HEK293 (cell line): ENCODE data around the gene NOD2.

Experiments used
- CTCF ChIA-PET: fragments of 350-600 bp; formaldehyde crosslinking; extraction: SDS; loops from one replicate; lab custom pipeline; 2021; ENCODE audit warnings: antibody characterized with exemption; lab: Yijun Ruan, JAX
- POLR2A ChIA-PET: fragments of 300-600 bp; formaldehyde crosslinking; extraction: SDS; loops from one replicate; lab custom pipeline; 2020; ENCODE audit warnings: antibody characterized with exemption, inconsistent platforms; lab: Yijun Ruan, JAX
- H3K27ac ChIP-seq: fragments of 200-500 bp; sonication (Bioruptor generic); 2 replicates; pipeline ENCODE4 v1.5.1; 2014; ENCODE audit warnings: low read depth, low read length, control low read depth, inconsistent platforms; ENCODE audit errors: extremely low read depth
- H3K36me3 ChIP-seq, 2 experiments: fragments of 200-500 bp in 1 of 2; sonication (Bioruptor generic) in 1 of 2; 1 replicate in 1 of 2; 2 replicates in 1 of 2; pipeline ENCODE4 v1.5.1; 2014 to 2017; ENCODE audit warnings: inconsistent platforms in 2 of 2, low read length in 2 of 2; ENCODE audit not compliant: control insufficient read depth in 2 of 2, insufficient read depth in 1 of 2
- H3K4me1 ChIP-seq: fragments of 200-500 bp; sonication (Bioruptor generic); 2 replicates; pipeline ENCODE4 v1.5.1; 2014; ENCODE audit warnings: mild to moderate bottlenecking, low read length, inconsistent platforms; ENCODE audit not compliant: control insufficient read depth, insufficient read depth
- H3K4me3 ChIP-seq: 2 replicates; pipeline ENCODE4 v1.5.1; 2011; ENCODE audit warnings: low read depth, mild to moderate bottlenecking, control low read depth, low read length, moderate library complexity
- H3K9me3 ChIP-seq: fragments of 200-500 bp; sonication (Bioruptor generic); 2 replicates; pipeline ENCODE4 v1.5.1; 2014; ENCODE audit warnings: low read depth, low read length, inconsistent platforms; ENCODE audit not compliant: control insufficient read depth, insufficient read depth
- HOXA7 ChIP-seq: sonication (generic); formaldehyde crosslinking; IDR thresholded peaks from 2 replicates; pipeline ENCODE4 v1.8.1; 2022; ENCODE audit warnings: missing genetic modification reagents, borderline replicate concordance
- TSHZ1 ChIP-seq: fragments of 450-650 bp; formaldehyde crosslinking; IDR thresholded peaks from 2 replicates; pipeline ENCODE4 v1.5.1; 2016; ENCODE audit warnings: missing biosample characterization, missing genetic modification characterization, borderline replicate concordance
- ZBTB1 ChIP-seq: fragments of 450-650 bp; formaldehyde crosslinking; IDR thresholded peaks from 2 replicates; pipeline ENCODE4 v1.5.1; 2016; ENCODE audit warnings: missing biosample characterization, missing genetic modification characterization
- ZBTB17 ChIP-seq: fragments of 450-650 bp; formaldehyde crosslinking; IDR thresholded peaks from 2 replicates; pipeline ENCODE4 v1.5.1; 2016; ENCODE audit warnings: missing biosample characterization, missing genetic modification characterization
- ZBTB8A ChIP-seq: fragments of 450-650 bp; formaldehyde crosslinking; IDR thresholded peaks from 2 replicates; pipeline ENCODE4 v1.5.1; 2016; ENCODE audit warnings: missing biosample characterization, missing genetic modification characterization
- ZNF146 ChIP-seq: fragments of 450-650 bp; formaldehyde crosslinking; IDR thresholded peaks from 2 replicates; pipeline ENCODE4 v1.5.1; 2016; ENCODE audit warnings: missing biosample characterization, missing genetic modification characterization
- ZNF155 ChIP-seq: fragments of 450-650 bp; formaldehyde crosslinking; IDR thresholded peaks from 2 replicates; pipeline ENCODE4 v1.5.1; 2016; ENCODE audit warnings: missing biosample characterization, missing genetic modification characterization
- ZNF184 ChIP-seq: fragments of 450-650 bp; IDR thresholded peaks from 2 replicates; pipeline ENCODE4 v1.5.1; 2018; ENCODE audit warnings: missing biosample characterization, mild to moderate bottlenecking, missing genetic modification characterization
- ZNF214 ChIP-seq: fragments of 450-650 bp; formaldehyde crosslinking; IDR thresholded peaks from 2 replicates; pipeline ENCODE4 v1.5.1; 2017; ENCODE audit warnings: missing biosample characterization, mild to moderate bottlenecking, missing genetic modification characterization, borderline replicate concordance
- ZNF266 ChIP-seq: fragments of 450-650 bp; formaldehyde crosslinking; IDR thresholded peaks from 2 replicates; pipeline ENCODE4 v1.5.1; 2016; ENCODE audit warnings: missing biosample characterization, missing genetic modification characterization, low read depth
- ZNF341 ChIP-seq: fragments of 450-650 bp; formaldehyde crosslinking; IDR thresholded peaks from 2 replicates; pipeline ENCODE4; 2016; ENCODE audit warnings: low read depth, missing biosample characterization, missing genetic modification characterization
- ZNF416 ChIP-seq: fragments of 450-650 bp; formaldehyde crosslinking; IDR thresholded peaks from 2 replicates; pipeline ENCODE4 v1.5.1; 2016; ENCODE audit warnings: missing biosample characterization, missing genetic modification characterization
- ZNF544 ChIP-seq: fragments of 450-650 bp; formaldehyde crosslinking; IDR thresholded peaks from 2 replicates; pipeline ENCODE4 v1.5.0; 2017; ENCODE audit warnings: missing biosample characterization, missing genetic modification characterization
- ZNF561 ChIP-seq: fragments of 450-650 bp; IDR thresholded peaks from 2 replicates; pipeline ENCODE4 v1.5.1; 2018; ENCODE audit warnings: missing biosample characterization, missing genetic modification characterization, borderline replicate concordance
- ZSCAN16 ChIP-seq: fragments of 450-650 bp; formaldehyde crosslinking; IDR thresholded peaks from 2 replicates; pipeline ENCODE4 v1.5.1; 2016; ENCODE audit warnings: missing biosample characterization, missing genetic modification characterization
- TF ChIP-seq, protein P1 (sequence below): fragments of 450-650 bp; formaldehyde crosslinking; IDR thresholded peaks from 2 replicates; pipeline ENCODE4 v1.5.1; 2016; ENCODE audit warnings: missing biosample characterization, missing genetic modification characterization
- TF ChIP-seq, protein P2 (sequence below): fragments of 450-650 bp; formaldehyde crosslinking; IDR thresholded peaks from 2 replicates; pipeline ENCODE4 v1.5.1; 2017; ENCODE audit warnings: missing biosample characterization, missing genetic modification characterization
- TF ChIP-seq, protein P3 (sequence below): fragments of 450-650 bp; formaldehyde crosslinking; IDR thresholded peaks from 2 replicates; pipeline ENCODE4 v1.5.1; 2016; ENCODE audit warnings: missing biosample characterization, missing genetic modification characterization

Gene NOD2

GRCh38 chr16:50778284-50779163 lies 85.1 kb downstream of the NOD2 start (continued):
- TF ChIP-seq, protein P1, sequence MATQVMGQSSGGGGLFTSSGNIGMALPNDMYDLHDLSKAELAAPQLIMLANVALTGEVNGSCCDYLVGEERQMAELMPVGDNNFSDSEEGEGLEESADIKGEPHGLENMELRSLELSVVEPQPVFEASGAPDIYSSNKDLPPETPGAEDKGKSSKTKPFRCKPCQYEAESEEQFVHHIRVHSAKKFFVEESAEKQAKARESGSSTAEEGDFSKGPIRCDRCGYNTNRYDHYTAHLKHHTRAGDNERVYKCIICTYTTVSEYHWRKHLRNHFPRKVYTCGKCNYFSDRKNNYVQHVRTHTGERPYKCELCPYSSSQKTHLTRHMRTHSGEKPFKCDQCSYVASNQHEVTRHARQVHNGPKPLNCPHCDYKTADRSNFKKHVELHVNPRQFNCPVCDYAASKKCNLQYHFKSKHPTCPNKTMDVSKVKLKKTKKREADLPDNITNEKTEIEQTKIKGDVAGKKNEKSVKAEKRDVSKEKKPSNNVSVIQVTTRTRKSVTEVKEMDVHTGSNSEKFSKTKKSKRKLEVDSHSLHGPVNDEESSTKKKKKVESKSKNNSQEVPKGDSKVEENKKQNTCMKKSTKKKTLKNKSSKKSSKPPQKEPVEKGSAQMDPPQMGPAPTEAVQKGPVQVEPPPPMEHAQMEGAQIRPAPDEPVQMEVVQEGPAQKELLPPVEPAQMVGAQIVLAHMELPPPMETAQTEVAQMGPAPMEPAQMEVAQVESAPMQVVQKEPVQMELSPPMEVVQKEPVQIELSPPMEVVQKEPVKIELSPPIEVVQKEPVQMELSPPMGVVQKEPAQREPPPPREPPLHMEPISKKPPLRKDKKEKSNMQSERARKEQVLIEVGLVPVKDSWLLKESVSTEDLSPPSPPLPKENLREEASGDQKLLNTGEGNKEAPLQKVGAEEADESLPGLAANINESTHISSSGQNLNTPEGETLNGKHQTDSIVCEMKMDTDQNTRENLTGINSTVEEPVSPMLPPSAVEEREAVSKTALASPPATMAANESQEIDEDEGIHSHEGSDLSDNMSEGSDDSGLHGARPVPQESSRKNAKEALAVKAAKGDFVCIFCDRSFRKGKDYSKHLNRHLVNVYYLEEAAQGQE (tag by site-specific recombination) = no peak
- TF ChIP-seq, all 188 proteins: peak for 0

DNA sequence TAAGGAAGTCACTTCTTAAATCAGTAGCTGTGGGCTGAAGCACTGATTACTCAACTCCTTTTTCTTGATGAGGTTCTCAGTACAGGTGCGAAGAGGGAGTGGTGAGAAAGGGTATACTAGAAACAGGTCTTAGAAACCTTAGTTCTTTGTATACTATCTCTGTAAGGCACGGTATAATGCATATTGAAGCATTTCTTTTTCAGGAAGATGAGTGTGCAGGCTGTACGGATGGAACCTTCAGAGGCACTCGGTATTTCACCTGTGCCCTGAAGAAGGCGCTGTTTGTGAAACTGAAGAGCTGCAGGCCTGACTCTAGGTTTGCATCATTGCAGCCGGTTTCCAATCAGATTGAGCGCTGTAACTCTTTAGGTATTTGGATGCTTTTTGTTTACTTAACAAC lies 87.6 kb downstream of the NOD2 start:
- H3K9me3 ChIP-seq = no peaks in the 10 kb centered on the region
- ChIA-PET POLR2A (no interaction called here), CTCF (interaction anchor here (0.7 to 1.5 kb wide), 4 partner anchors 9 to 291 kb away, joined by 3 to 10 read pairs (median 3); no protein-coding TSS in a partner anchor)
- TF ChIP-seq ZNF544 (tag by site-specific recombination) (no peak), ZNF146 (tag by site-specific recombination) (no peak), ZBTB17 (tag by site-specific recombination) (no peak), HOXA7 (CRISPR knock-in tag) (no peak), ZNF214 (tag by site-specific recombination) (no peak), TSHZ1 (no peak), ZNF266 (tag by site-specific recombination) (no peak), ZBTB1 (no peak), ZNF416 (tag by site-specific recombination) (no peak), ZNF561 (no peak), ZNF341 (no peak), ZNF184 (tag by site-specific recombination) (no peak), ZNF155 (tag by site-specific recombination) (no peak), ZBTB8A (tag by site-specific recombination) (no peak), ZSCAN16 (tag by site-specific recombination) (no peak)
- TF ChIP-seq, protein P2, sequence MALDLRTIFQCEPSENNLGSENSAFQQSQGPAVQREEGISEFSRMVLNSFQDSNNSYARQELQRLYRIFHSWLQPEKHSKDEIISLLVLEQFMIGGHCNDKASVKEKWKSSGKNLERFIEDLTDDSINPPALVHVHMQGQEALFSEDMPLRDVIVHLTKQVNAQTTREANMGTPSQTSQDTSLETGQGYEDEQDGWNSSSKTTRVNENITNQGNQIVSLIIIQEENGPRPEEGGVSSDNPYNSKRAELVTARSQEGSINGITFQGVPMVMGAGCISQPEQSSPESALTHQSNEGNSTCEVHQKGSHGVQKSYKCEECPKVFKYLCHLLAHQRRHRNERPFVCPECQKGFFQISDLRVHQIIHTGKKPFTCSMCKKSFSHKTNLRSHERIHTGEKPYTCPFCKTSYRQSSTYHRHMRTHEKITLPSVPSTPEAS (tag by site-specific recombination) = no peak
- TF ChIP-seq, protein P3, sequence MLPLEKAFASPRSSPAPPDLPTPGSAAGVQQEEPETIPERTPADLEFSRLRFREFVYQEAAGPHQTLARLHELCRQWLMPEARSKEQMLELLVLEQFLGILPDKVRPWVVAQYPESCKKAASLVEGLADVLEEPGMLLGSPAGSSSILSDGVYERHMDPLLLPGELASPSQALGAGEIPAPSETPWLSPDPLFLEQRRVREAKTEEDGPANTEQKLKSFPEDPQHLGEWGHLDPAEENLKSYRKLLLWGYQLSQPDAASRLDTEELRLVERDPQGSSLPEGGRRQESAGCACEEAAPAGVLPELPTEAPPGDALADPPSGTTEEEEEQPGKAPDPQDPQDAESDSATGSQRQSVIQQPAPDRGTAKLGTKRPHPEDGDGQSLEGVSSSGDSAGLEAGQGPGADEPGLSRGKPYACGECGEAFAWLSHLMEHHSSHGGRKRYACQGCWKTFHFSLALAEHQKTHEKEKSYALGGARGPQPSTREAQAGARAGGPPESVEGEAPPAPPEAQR (tag by site-specific recombination) = no peak
- H3K4me3 ChIP-seq = no peak overlapping the region
- peaks cover 5 to 30% of the 10 kb centered on the region in 2 experiments for H3K36me3 ChIP-seq
- H3K27ac ChIP-seq = no peak overlapping the region
- no peaks in the 10 kb centered on the region for H3K4me1 ChIP-seq
